HuH-7 (cell line): Measurements from ENCODE around the gene NUB1.
"Not testable (repeated sequence)": the region's sequence is repeated elsewhere in the genome, so short reads cannot be mapped to it uniquely, and the experiment has no call there.

Experiments used
- DNase-seq: peaks from one replicate; pipeline ENCODE4 v3.0.0; 2011; ENCODE audit warnings: low spot score

The NUB1 gene

GRCh38 chr7:151341357-151342101 is at the start of gene NUB1:
NUB1 (plus strand) TSS chr7:151341812; CDS start chr7:151345350, 3,538 bp downstream.
- DNase-seq = peak; percentile 83

GRCh38 chr7:151292850-151293249 is 48.8 kb upstream of the NUB1 start:
- DNase-seq = no peak

- no peak for DNase-seq
Measured at GRCh38 chr7:151296202-151296992, 45.2 kb upstream of the NUB1 start.

GRCh38 chr7:151298765-151299164 is 42.8 kb upstream of the NUB1 start:
- no peak for DNase-seq

- no peak for DNase-seq
Measured at GRCh38 chr7:151299530-151299929, 42.1 kb upstream of the NUB1 start.

GRCh38 chr7:151299940-151300645 is 41.5 kb upstream of the NUB1 start:
- DNase-seq = no peak

- no peak for DNase-seq
Measured at GRCh38 chr7:151301471-151302462, 39.8 kb upstream of the NUB1 start.

- DNase-seq = not testable (repeated sequence)
Measured at GRCh38 chr7:151304251-151304650, 37.4 kb upstream of the NUB1 start.

GRCh38 chr7:151304856-151305255 is 36.8 kb upstream of the NUB1 start:
- DNase-seq = peak; percentile 50

GRCh38 chr7:151306374-151306773 is 35.2 kb upstream of the NUB1 start:
- DNase-seq = no peak

- no peak for DNase-seq
Measured at GRCh38 chr7:151306860-151307259, 34.8 kb upstream of the NUB1 start.

GRCh38 chr7:151307536-151307935 is 34.1 kb upstream of the NUB1 start:
- DNase-seq = no peak

GRCh38 chr7:151308256-151308655 is 33.4 kb upstream of the NUB1 start:
- no peak for DNase-seq

- DNase-seq = no peak
Measured at GRCh38 chr7:151308791-151309190, 32.8 kb upstream of the NUB1 start.

GRCh38 chr7:151309311-151309710 is 32.3 kb upstream of the NUB1 start:
- no peak for DNase-seq

- DNase-seq = peak; percentile 46
Measured at GRCh38 chr7:151310578-151310977, 31.0 kb upstream of the NUB1 start.

GRCh38 chr7:151311294-151311864 is 30.2 kb upstream of the NUB1 start:
- no peak for DNase-seq

GRCh38 chr7:151312356-151312755 is 29.3 kb upstream of the NUB1 start:
- no peak for DNase-seq

- no peak for DNase-seq
Measured at GRCh38 chr7:151312831-151313809, 28.5 kb upstream of the NUB1 start.

- DNase-seq = no peak
Measured at GRCh38 chr7:151313857-151314256, 27.8 kb upstream of the NUB1 start.
